Prostate gland (tissue), 2 donors: ENCODE measurements around the gene ADAMTSL5. TPM values are rescaled to one million over a fixed set of nuclear protein-coding genes. Genes with fewer than 3 reads are reported as not detected.

Experiments
- DNase-seq: peaks from one replicate; pipeline ENCODE4 v3.0.0-alpha.2; 2019; ENCODE audit warnings: low spot score
- H3K27ac ChIP-seq, 2 donors: fragments of 200-600 bp; sonication (generic); 2 replicates each; pipeline ENCODE4 v1.5.1; 2017 to 2019
- H3K27me3 ChIP-seq: fragments of 200-600 bp; sonication (generic); replicated peaks from 2 replicates; pipeline ENCODE4 v1.5.1; 2019; ENCODE audit not compliant: insufficient read depth
- H3K36me3 ChIP-seq, 2 donors: fragments of 200-600 bp; sonication (generic); 1 replicate in 1 of 2; 2 replicates in 1 of 2; pipeline versions ENCODE4 v1.5.1 to v1.8.1; 2017 to 2019
- H3K4me1 ChIP-seq: fragments of 200-600 bp; sonication (generic); replicated peaks from 2 replicates; pipeline ENCODE4 v1.5.1; 2019
- H3K4me3 ChIP-seq, 2 donors: fragments of 200-600 bp; sonication (generic); 2 replicates each; pipeline ENCODE4 v1.5.1; 2017 to 2019
- H3K9me3 ChIP-seq: fragments of 200-600 bp; sonication (generic); 2 replicates; pipeline ENCODE4 v1.5.1; 2017
- POLR2A ChIP-seq: fragments of 450-650 bp; IDR thresholded peaks from one replicate; pipeline ENCODE4 v1.6.1; 2016; ENCODE audit warnings: antibody characterized with exemption, mild to moderate bottlenecking
- POLR2AphosphoS5 ChIP-seq: sonication (generic); formaldehyde crosslinking; IDR thresholded peaks from one replicate; pipeline ENCODE4 v1.6.1; 2017; ENCODE audit warnings: antibody characterized with exemption
- WGBS: methylation state at CpG from one replicate; pipeline ENCODE4 v1.1.5; 2018; 5-methylcytosine and 5-hydroxymethylcytosine counted together
- intact Hi-C: fragments of 100-400 bp; cut with DNase I; formaldehyde crosslinking; loops from one replicate; pipeline ENCODE4 v1.14.2; 2022
- total RNA-seq, 2 donors: library from RNA; depleted of rRNA; stranded (reverse); fragments of >200 nt; gene quantifications; one replicate each; pipeline ENCODE4 v1.1.0, GENCODE V29; 2016
- TF ChIP-seq, protein P1 (sequence below), 4 experiments: fragments of 200-600 bp in 2 of 4; fragments of 450-650 bp in 2 of 4; sonication (generic) in 2 of 4; IDR thresholded peaks; 1 replicate in 3 of 4; 2 replicates in 1 of 4; pipeline ENCODE4 v1.5.1; 2016 to 2019; ENCODE audit warnings: antibody characterized with exemption in 4 of 4, mild to moderate bottlenecking in 2 of 4, moderate library complexity in 2 of 4

ADAMTSL5 gene
- total RNA-seq, 2 donors from 2014 or later: 0.82 to 14.5 TPM

DNA sequence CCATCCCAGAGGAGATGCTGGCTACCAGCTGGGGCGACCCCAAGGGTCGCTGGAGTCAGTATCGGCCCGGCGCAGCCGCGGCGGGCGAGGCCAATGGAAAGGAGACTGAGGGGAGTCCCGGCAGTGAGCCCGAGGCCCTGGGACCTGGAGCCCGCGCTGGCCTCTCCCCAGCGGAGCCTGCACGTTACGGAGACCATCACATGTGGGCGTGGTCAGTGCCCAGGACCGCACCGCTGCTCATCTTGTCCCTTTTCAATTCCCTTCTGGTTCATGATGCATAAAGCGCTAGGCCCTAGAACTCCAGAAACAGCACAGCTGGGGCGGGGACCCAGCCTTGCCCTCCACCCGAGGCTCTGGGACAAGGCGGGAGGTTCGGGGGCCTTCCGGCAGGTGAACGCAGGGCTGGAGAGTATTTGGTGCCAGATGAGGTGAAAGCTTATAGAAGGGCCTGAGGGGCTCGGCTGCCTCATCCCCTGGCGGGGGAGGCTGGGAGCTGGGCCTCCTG lies 41.8 kb downstream of the ADAMTSL5 start:
- Histone ChIP-seq H3K4me1 (peaks cover 22% of the 10 kb centered on the region), H3K36me3 (no peaks in the 10 kb centered on the region), H3K4me3 (peak overlapping the region in 1 of 2 donors; percentile 19), H3K27ac (no peak overlapping the region), H3K27me3 (peaks cover 38% of the 10 kb centered on the region), H3K9me3 (no peaks in the 10 kb centered on the region)
- DNase-seq: no peak
- intact Hi-C loops: no loop called here
- TF ChIP-seq POLR2AphosphoS5: no peak
- no peak for TF ChIP-seq POLR2A
- TF ChIP-seq, protein P1, sequence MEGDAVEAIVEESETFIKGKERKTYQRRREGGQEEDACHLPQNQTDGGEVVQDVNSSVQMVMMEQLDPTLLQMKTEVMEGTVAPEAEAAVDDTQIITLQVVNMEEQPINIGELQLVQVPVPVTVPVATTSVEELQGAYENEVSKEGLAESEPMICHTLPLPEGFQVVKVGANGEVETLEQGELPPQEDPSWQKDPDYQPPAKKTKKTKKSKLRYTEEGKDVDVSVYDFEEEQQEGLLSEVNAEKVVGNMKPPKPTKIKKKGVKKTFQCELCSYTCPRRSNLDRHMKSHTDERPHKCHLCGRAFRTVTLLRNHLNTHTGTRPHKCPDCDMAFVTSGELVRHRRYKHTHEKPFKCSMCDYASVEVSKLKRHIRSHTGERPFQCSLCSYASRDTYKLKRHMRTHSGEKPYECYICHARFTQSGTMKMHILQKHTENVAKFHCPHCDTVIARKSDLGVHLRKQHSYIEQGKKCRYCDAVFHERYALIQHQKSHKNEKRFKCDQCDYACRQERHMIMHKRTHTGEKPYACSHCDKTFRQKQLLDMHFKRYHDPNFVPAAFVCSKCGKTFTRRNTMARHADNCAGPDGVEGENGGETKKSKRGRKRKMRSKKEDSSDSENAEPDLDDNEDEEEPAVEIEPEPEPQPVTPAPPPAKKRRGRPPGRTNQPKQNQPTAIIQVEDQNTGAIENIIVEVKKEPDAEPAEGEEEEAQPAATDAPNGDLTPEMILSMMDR (IDR thresholded peaks at IDR 0.05): no peak
- WGBS: 5% methylated on average over 26 of the region's 28 CpGs

DNA sequence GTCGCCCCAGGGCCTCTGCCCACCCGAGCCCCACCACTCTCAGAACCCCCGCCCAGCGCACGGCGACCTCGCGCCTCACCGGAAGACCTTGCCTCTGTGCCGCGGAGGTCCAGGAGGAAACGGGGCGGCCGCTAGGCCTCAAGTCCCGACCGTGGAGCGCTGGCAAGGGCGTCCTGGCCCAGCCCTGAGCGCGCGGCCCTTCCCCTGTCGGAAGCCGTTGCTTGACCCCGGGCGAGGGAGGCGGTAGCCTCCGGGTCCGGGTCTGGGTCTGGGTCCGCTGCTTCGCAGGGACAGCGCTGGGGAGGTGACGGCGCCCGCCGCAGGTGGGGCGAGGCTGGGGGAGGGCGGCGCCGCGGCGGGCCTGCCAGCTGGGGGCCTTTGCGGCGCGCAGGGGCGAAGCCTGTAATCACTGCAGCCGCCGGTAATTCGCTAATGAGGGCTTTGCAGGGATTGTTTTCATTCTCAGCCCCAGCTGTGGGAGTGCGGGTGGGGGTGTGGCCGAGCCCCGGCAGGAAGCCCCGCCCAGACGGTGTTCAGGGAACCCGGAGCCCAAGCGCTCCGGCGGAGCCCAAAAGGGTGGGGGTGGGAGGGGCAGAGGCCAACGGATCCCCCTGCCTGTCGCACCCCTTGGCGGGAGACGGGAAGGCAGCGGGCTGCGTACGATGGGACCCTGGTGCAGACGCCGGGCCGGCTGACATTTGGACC lies 42.4 kb downstream of the ADAMTSL5 start:
- under 1% methylated on average over 50 of the region's 67 CpGs for WGBS
- TF ChIP-seq POLR2AphosphoS5 (no peak), POLR2A (no peak)
- TF ChIP-seq, protein P1 (IDR thresholded peaks at IDR 0.05): no peak
- peaks cover 22% of the 10 kb centered on the region for H3K4me1 ChIP-seq
- no peak for DNase-seq
- no peak overlapping the region for H3K27ac ChIP-seq
- H3K36me3 ChIP-seq: no peaks in the 10 kb centered on the region
- intact Hi-C loops: no loop called here
- peak overlapping the region; percentile 14 to 19 for H3K4me3 ChIP-seq
- H3K9me3 ChIP-seq: no peaks in the 10 kb centered on the region
- H3K27me3 ChIP-seq: peaks cover 38% of the 10 kb centered on the region

DNA sequence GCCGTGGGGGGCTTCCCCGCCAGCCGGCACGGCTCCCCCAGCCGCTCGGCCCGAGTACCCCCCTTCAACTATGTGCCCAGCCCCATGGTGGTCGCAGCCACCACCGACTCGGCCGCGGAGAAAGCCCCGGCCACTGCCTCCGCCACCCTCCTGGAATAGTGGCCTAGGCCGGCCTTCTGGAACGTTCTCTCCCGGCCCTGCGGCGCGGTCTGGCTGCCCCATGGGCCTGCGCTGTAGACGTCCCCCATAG lies 42.8 kb downstream of the ADAMTSL5 start:
- no peaks in the 10 kb centered on the region for H3K36me3 ChIP-seq
- intact Hi-C loops: no loop called here
- no peaks in the 10 kb centered on the region for H3K9me3 ChIP-seq
- H3K27me3 ChIP-seq: peaks cover 38% of the 10 kb centered on the region
- no peak for DNase-seq
- H3K4me3 ChIP-seq: peak overlapping the region in 1 of 2 donors; percentile 19
- H3K27ac ChIP-seq: no peak overlapping the region
- WGBS: 3% methylated on average over 5 of the region's 22 CpGs
- TF ChIP-seq POLR2A: no peak
- TF ChIP-seq, protein P1 (IDR thresholded peaks at IDR 0.05): no peak
- TF ChIP-seq POLR2AphosphoS5: no peak
- peaks cover 22% of the 10 kb centered on the region for H3K4me1 ChIP-seq

DNA sequence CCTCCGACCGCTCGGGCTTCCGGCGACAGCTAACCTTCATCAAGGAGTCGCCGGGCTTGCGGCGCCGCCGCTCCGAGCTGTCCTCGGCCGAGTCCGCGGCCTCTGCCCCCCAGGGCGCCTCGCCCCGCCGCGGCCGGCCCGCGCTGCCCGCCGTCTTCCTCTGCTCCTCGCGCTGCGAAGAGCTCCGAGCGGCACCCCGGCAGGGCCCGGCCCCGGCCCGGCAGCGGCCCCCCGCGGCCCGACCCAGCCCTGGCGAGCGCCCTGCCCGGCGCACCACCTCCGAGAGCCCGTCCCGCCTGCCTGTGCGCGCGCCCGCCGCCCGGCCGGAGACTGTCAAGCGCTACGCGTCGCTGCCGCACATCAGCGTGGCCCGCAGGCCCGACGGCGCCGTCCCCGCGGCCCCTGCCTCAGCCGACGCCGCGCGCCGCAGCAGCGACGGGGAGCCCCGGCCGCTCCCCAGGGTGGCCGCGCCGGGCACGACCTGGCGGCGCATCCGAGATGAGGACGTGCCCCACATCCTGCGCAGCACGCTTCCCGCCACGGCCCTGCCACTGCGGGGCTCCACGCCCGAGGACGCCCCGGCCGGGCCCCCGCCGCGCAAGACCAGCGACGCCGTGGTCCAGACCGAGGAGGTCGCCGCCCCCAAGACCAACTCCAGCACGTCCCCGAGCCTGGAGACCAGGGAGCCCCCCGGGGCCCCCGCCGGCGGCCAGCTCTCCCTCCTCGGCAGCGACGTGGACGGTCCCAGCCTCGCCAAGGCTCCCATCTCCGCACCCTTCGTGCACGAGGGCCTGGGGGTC lies 43.4 kb downstream of the ADAMTSL5 start:
- peaks cover 22% of the 10 kb centered on the region for H3K4me1 ChIP-seq
- H3K27me3 ChIP-seq: peaks cover 38% of the 10 kb centered on the region
- TF ChIP-seq POLR2A (no peak), POLR2AphosphoS5 (no peak)
- TF ChIP-seq, protein P1 (IDR thresholded peaks at IDR 0.05): no peak
- WGBS: 8% methylated on average over 81 of the region's 117 CpGs
- DNase-seq: no peak
- intact Hi-C loops: no loop called here
- no peak overlapping the region for H3K27ac ChIP-seq
- H3K36me3 ChIP-seq: no peaks in the 10 kb centered on the region
- no peaks in the 10 kb centered on the region for H3K9me3 ChIP-seq
- H3K4me3 ChIP-seq: peak overlapping the region; percentile 4 to 19
